IPS-18c (cell line): ENCODE results near the gene TCF7.

Source experiments
- H3K4me3 ChIP-seq: 2 replicates; pipeline ENCODE4 v1.7.0; 2013; ENCODE audit warnings: low read depth, mild to moderate bottlenecking, low read length, moderate library complexity; ENCODE audit not compliant: insufficient read depth
- H3K9me3 ChIP-seq: one replicate; pipeline ENCODE4 v1.6.1; 2013; ENCODE audit warnings: mild to moderate bottlenecking, low read length, moderate library complexity; ENCODE audit not compliant: control insufficient read depth, insufficient read depth

The TCF7 gene

GRCh38 chr5:134120386-134121138 is 6.1 kb downstream of the TCF7 start:
- H3K9me3 ChIP-seq, result no peaks in the 10 kb centered on the region
- H3K4me3 ChIP-seq, result no peak overlapping the region

- no peaks in the 10 kb centered on the region for H3K9me3 ChIP-seq
- no peak overlapping the region for H3K4me3 ChIP-seq
Measured at GRCh38 chr5:134122530-134122929, 8.0 kb downstream of the TCF7 start.

- H3K4me3 ChIP-seq, result no peak overlapping the region
- H3K9me3 ChIP-seq, result no peaks in the 10 kb centered on the region
Measured at GRCh38 chr5:134123360-134123759, 8.9 kb downstream of the TCF7 start.

GRCh38 chr5:134124289-134125038 is 10.0 kb downstream of the TCF7 start:
- H3K9me3 ChIP-seq, result no peaks in the 10 kb centered on the region
- H3K4me3 ChIP-seq, result no peak overlapping the region

GRCh38 chr5:134125039-134126015 is 10.8 kb downstream of the TCF7 start:
- no peak overlapping the region for H3K4me3 ChIP-seq

GRCh38 chr5:134127376-134127861 is 12.9 kb downstream of the TCF7 start:
- H3K9me3 ChIP-seq, result no peaks in the 10 kb centered on the region
- H3K4me3 ChIP-seq, result no peak overlapping the region

More at GRCh38 chr5:134125039-134126015, 10.8 kb downstream of the TCF7 start:
- no peaks in the 10 kb centered on the region for H3K9me3 ChIP-seq

- no peaks in the 10 kb centered on the region for H3K9me3 ChIP-seq
- H3K4me3 ChIP-seq, result no peak overlapping the region
Measured at GRCh38 chr5:134127988-134128647, 13.6 kb downstream of the TCF7 start.

GRCh38 chr5:134128648-134128995 is 14.1 kb downstream of the TCF7 start:
- H3K9me3 ChIP-seq, result no peaks in the 10 kb centered on the region

GRCh38 chr5:134129411-134130238 is 15.1 kb downstream of the TCF7 start:
- Histone ChIP-seq H3K9me3 (no peaks in the 10 kb centered on the region), H3K4me3 (no peak overlapping the region)

More at GRCh38 chr5:134128648-134128995, 14.1 kb downstream of the TCF7 start:
- H3K4me3 ChIP-seq, result no peak overlapping the region

GRCh38 chr5:134130239-134130945 is 15.9 kb downstream of the TCF7 start:
- H3K9me3 ChIP-seq, result no peaks in the 10 kb centered on the region

GRCh38 chr5:134131165-134131564 is 16.7 kb downstream of the TCF7 start:
- Histone ChIP-seq H3K9me3 (no peaks in the 10 kb centered on the region), H3K4me3 (no peak overlapping the region)

More at GRCh38 chr5:134130239-134130945, 15.9 kb downstream of the TCF7 start:
- no peak overlapping the region for H3K4me3 ChIP-seq

- Histone ChIP-seq H3K4me3 (no peak overlapping the region), H3K9me3 (no peaks in the 10 kb centered on the region)
Measured at GRCh38 chr5:134131578-134132350, 17.3 kb downstream of the TCF7 start.

GRCh38 chr5:134132372-134133187 is 18.1 kb downstream of the TCF7 start:
- H3K9me3 ChIP-seq, result no peaks in the 10 kb centered on the region
- H3K4me3 ChIP-seq, result no peak overlapping the region
